Retina (tissue), 1 donor: Measurements from ENCODE around the gene ZNF469.

Experiments used
- DNase-seq: peaks from one replicate; pipeline ENCODE4 v3.0.0-alpha.2; 2016

Gene ZNF469

GRCh38 chr16:88346680-88347505 lies 35.9 kb upstream of the ZNF469 start:
- no peak for DNase-seq

GRCh38 chr16:88347656-88348376 lies 34.9 kb upstream of the ZNF469 start:
- no peak for DNase-seq

GRCh38 chr16:88348377-88349152 lies 34.2 kb upstream of the ZNF469 start:
- no peak for DNase-seq

- no peak for DNase-seq
These were observed 33.4 kb upstream of the ZNF469 start for GRCh38 chr16:88349153-88349902.

GRCh38 chr16:88349903-88350900 lies 32.6 kb upstream of the ZNF469 start:
- DNase-seq, result no peak

GRCh38 chr16:88350922-88351321 lies 31.8 kb upstream of the ZNF469 start:
- no peak for DNase-seq

GRCh38 chr16:88351491-88352101 lies 31.2 kb upstream of the ZNF469 start:
- DNase-seq, result no peak

GRCh38 chr16:88352261-88353200 lies 30.2 kb upstream of the ZNF469 start:
- DNase-seq, result no peak

GRCh38 chr16:88353232-88353631 lies 29.5 kb upstream of the ZNF469 start:
- DNase-seq, result no peak

- DNase-seq, result no peak
These were observed 29.1 kb upstream of the ZNF469 start for GRCh38 chr16:88353691-88354090.

GRCh38 chr16:88354229-88355092 lies 28.3 kb upstream of the ZNF469 start:
- no peak for DNase-seq

GRCh38 chr16:88355093-88355388 lies 27.7 kb upstream of the ZNF469 start:
- no peak for DNase-seq

GRCh38 chr16:88355389-88356123 lies 27.2 kb upstream of the ZNF469 start:
- DNase-seq, result no peak

GRCh38 chr16:88356124-88356726 lies 26.5 kb upstream of the ZNF469 start:
- no peak for DNase-seq

GRCh38 chr16:88356727-88357199 lies 26.0 kb upstream of the ZNF469 start:
- DNase-seq, result no peak

- no peak for DNase-seq
These were observed 25.3 kb upstream of the ZNF469 start for GRCh38 chr16:88357317-88358022.

- no peak for DNase-seq
These were observed 24.7 kb upstream of the ZNF469 start for GRCh38 chr16:88358023-88358420.
